DOHH2 (cell line): ENCODE data around the gene CSMD2.

Experiments
- CTCF ChIP-seq: fragments of 200-600 bp; sonication (generic); IDR thresholded peaks from one replicate; pipeline ENCODE4 v1.5.1; 2014; ENCODE audit warnings: antibody characterized with exemption, mild to moderate bottlenecking, low read depth, low read length; ENCODE audit not compliant: poor library complexity, severe bottlenecking
- EZH2phosphoT487 ChIP-seq: fragments of 200-600 bp; sonication (generic); IDR thresholded peaks from 2 replicates; pipeline ENCODE4 v1.6.1; 2017; ENCODE audit warnings: borderline replicate concordance, mild to moderate bottlenecking, antibody characterized with exemption, low read length, moderate library complexity, mixed read lengths

GRCh38 chr1:33472269-33472980 is 692.6 kb downstream of the CSMD2 start, which contains the start of gene ZSCAN20:
- TF ChIP-seq CTCF (no peak), EZH2phosphoT487 (no peak)
